COR-L47 (cell line): ENCODE results near the gene EPB41L3.
A peak's percentile ranks its signal among the peaks of the same experiment; 100 is the strongest.

Experiments
- DNase-seq: peaks from one replicate; lab custom pipeline; 2025; lab: John Stamatoyannopoulos, UW

The EPB41L3 gene

DNA sequence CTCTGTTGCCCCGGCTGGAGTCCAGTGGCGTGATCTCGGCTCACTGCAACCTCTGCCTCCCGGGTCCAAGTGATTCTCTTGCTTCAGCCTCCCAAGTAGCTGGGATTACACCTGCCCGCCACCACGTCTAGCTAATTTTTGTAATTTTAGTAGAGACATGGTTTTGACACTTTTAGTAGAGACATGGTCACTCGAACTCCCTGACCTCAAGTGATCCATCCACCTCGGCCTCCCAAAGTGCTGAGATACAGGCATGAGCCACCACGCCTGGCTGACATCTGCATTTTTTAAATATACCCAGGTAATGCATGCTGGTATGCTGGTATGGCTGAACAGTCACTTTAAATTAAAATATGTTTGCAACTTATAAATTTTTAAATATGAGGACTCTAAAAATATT, 91.9 kb downstream of the EPB41L3 start:
- no peak for DNase-seq

DNA sequence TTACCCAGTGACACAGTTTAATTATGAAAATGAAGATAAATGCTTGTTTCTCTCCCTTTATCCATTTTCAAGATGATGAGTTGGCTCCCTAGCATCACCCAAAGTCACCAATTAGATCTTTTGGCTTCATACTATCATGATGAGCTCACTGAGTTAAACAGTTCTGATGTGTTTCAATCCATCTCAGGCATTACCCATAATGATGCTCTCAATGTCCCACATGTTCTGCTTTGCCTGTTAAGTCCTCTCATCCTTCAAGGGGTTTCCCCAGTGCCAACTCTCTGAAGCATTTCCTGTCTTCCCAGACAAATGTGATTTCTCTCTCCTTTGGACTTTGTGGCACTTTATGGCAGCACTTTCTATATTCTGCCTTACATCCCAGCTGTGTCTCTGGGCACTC, 92.6 kb downstream of the EPB41L3 start:
- no peak for DNase-seq

DNA sequence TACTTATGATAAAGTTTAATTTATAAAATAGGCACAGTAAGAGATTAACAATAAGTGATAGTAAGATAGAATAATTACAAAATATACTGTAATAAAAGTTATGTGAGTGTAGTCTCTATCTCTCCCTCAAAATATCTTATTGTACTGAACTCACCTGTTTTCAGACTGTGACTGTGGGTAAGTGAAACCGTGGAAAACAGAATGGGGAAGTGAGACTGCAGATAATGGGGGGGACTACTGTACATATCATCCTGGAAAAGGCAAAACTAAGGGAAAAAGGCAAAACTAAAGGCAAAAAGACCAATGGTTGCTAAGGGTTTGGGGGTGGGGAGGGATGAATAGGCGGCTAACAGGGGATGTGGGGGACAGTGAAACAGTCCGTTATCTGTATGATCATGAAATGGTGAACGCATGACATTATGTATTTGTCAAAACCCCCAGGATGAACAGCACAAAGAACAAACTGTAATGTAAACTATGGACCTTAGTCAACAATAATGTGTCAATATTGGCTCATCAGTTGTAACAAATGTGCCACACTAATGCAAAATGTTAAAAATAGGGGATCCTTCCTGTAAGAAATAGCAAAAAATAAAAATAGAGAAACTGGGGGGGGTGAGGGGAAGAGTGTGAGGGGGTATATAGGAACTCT, 93.8 kb downstream of the EPB41L3 start:
- no peak for DNase-seq

DNA sequence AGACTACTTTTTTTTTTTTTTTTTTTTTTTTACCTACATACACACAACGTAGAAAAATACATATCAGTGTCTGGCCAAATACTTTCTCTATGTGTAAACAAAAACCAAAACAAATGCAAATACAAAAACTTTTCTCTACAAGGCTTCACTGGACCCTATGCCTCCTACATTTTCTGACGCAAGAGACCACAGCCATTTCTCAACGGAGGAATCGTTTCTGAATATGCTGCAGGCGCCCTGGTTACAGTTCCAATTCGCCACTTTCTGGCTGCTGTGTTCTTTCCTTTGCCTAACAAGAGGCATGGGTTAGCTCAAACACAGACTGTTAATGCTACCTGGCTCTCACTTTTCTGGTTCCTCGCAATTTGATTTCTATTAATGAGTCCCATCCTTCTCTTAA, 96.4 kb downstream of the EPB41L3 start:
- DNase-seq, result no peak

DNA sequence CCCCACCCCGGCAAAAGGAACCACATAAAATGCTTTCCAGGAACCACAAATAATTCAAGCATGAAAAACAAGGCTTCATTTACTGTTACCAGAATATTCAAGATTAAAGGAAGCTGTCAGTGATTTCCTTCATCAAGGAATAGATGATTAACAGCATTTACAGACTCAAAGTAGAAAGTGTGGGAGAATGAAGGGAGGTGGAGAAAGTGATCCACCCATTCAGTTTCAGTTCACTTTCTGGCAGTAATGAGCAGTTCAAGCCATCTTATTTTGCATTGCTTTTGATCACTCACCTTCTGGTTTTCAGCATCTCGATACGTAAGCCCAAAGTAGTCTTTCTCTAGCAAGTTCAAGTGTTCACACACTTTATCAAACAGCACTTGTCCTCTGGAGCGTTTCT, 99.0 kb downstream of the EPB41L3 start:
- no peak for DNase-seq

DNA sequence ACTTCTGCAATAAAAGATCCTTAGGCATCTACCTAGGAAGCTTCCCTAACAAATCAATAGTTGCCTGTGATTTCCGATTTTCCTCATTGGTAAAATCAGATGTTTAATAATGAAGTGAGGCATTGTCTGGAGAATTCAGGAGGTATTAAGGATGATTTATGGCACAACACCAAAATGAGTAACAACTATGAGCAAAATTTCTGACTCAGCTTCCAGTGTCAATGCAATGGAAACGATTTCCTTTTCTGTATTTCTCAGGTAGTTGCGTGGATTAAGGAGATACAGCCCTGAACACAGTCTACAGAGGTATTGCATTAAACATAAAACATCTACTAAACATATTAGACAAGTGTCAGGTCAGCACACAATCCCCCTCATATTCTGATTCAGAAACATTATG, 99.5 kb downstream of the EPB41L3 start:
- no peak for DNase-seq

DNA sequence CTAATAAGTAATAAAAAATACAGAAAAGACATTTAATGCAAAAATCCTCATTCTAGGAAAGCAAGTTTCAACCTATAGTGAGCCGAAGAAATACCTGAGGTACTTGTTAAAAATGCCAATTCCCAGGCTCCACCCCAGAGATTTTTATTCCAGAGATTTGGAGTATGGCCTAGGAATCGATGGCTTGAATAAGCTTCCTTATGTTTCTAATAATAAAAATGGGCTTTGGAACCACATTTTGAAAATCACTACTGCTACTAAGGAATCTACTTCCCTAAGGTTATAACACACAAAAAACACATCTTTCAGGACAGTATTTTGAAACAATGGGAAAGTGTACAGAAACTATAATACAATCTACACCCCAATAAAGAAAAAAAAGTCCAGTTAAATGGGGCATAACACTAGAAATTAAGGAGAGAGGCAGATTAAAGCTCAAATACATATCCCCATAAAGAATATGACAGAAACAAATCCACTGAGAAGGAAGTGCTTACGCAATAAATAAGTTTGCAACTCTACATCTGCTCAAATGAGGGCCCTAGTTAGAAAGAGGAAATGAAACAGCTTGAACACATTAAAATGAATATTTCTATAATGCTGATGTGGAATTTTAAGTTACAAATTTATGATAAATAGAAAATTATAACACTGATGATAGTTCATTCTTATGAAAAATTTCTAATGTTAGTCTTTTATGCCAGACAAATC, 103.7 kb downstream of the EPB41L3 start:
- DNase-seq, result no peak

DNA sequence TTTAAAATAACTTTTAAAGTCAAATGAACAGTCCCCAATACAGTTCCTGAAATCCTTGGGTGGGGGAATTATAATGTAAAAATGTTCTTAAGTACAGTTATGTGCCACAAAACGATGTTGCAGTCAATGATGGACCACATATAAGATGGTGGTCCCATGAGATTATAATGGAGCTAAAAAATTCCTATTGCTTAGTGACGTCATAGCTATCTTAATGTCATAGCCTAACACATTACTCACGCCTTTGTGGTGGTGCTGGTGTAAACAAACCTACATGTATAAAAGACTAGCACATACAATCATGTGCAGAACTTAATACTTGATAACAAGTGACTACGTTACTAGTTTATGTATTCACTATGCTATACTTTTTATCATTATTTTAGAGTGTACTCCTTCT, 109.4 kb downstream of the EPB41L3 start:
- no peak for DNase-seq

DNA sequence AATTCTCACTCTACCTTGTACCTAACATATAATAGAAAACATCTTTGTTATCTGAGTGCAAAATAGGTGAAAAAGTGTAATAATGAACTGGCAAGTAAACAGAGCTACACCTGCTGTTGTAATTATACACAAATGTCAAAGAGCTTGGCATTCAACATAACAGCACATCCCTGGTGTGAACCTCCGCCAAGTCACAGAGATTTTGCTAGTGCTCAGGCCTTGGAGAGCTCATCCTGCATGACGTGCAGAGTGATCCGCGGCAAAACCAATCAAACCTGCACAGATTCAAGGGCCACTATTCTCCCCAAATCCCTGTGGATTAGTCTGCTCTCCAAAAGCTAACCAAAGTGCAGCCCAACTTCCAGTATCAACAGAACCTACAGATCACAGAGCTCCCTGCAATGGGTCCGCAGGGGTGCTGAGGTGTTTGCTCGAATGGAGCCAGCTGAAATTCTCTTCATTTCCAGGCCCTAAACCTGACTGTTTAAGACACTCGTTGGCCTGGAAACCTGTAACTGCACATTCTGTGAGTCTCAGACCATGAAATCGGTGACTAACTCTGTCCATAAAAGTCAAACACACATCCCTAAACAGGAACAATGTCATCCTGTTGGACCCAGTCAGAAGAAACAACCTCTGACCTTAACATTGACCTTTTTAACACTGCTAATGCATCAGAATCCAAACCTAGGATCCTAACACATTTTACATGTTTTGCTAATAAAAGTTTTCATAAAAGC, 111.8 kb downstream of the EPB41L3 start:
- no peak for DNase-seq

DNA sequence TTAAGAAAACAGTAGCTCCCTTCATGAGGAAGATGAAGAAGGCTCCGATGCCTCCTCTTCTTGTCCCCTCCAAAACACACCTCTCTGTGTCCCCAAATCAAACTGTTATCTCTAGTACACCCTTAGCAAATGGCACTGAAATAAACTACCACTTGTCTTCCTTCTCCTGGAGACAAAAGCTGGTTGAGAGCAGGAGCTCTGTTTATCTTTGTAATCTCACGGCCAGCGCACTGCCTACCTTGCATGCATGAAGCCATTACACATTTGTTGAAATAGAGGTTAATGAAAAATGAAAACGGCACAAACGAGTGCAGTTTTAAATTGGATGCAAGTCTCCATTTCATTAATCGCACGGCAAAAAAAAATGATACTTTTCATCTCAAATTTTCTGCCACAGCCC, 113.7 kb downstream of the EPB41L3 start:
- no peak for DNase-seq

DNA sequence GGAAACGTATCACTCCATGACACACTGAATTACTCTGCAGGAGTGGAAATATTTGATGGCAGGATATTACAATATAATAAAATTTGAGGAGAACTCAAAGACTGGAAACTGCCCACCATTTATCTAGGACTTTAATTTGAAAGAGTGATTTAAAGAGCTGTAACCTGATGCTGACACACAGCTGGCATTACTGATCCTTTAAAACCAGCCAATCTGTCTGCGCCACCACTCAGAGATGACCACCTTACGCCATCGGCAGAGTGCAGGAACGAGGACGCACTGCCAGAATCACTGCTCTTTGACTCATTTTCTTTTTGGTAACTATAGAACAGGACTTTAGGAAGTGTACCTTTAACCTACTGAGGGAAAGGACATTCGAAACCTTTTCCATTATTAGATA, 114.1 kb downstream of the EPB41L3 start:
- no peak for DNase-seq

DNA sequence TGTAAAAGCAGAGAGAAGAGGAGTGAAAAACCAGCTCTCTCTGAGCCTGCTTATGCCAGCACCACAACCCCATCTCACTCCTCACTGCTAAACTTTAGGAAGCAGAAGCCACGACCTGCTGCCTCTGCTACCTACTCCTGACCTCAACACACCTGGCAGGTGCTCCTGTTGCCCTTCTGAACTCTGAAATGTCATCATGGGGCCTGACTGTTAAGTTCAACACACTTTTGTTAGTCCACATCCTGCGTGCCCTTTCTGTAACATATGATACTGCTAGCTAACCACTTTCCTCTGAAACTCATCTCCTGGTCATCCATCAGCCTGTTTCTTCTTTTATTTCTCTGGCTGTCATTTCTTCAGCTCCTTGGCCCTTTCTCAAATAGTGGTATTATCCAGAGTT, 118.1 kb downstream of the EPB41L3 start:
- DNase-seq, result no peak

DNA sequence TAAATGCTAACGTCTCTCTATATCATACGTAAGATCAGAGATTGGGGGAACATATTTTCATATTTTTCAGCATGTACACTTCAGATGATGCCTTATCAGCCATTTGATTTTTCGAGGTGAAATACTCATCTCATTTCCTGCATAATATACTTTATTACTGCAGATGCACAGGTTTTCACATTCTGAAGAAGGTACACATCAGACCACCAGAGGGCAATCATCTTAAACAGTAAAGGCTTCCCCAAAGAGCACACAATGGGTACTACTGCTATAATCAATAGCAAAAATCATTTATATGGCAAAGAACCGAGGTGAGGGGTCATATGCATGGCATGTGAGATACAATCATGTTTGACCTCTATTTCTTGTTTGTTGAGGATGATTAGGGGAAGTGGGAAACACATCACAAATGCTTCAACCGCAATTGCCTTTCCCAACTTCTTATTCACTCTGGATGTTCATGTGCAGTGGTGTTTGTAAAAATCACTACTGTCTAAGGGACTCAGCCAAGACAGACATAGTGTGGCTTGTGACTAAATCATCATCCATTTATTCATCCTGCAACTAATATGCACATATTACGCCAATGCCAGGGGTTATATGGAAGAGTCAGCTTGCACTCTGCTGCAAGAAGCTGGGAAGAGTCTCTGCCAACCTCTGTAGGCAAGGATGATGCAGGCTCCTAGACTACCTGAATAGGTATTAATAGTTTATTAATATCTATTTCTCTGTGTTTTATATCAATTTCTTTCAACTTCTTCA, 118.7 kb downstream of the EPB41L3 start:
- DNase-seq, result peak; percentile 66

DNA sequence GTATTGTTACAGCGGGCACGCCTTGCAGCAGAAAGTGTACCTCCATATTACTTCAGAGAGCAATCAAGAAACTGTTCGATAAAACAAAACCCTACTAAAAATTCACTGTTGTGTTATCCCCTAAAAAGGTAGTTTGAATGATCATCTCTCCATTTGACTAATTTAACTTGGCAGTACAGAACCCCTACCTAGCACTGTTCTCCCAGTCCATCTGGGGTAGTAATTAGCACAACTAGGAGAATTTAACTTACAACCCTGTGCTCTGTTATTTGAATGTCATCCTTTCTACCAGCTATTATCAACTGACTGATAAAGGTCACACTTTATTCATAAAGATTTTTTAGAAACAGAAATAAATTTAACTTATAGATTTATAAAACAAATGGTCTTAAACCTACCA, 121.2 kb downstream of the EPB41L3 start:
- no peak for DNase-seq

DNA sequence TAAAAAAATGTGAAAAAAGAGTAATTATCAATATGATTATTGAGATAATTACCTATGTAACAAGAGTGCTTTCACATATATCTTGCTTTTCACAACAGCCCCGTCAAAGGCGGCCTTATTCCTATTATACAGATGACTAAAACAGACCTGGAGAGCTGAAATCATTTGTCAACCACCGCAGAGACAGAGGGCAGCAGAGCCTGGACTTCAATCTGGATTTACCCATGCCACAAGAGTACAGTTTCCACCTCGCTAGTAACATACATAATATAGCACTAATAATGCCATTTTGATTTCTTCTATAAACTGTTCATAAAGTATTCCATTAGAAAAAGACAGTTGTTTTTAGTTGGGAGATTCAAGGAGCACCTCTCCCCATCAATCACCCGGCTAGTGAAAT, 121.8 kb downstream of the EPB41L3 start:
- DNase-seq, result no peak

DNA sequence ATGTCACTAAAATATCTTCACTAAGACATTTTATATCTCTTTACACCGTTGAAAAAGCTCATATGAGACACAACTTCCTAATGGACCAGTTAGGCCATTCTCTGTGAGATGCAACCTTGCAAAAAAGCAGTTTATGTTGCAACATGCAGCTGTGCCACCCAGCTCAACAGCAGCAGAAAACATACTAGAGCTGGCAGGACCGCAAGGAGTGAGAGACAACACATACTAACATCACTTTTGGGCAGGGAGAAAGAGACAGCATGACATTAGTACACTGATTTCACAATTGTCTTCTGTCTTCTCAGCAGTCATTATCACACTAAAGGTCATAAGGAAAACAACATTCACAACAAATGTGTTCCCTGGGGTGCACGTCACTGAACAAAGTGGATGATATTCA, 122.9 kb downstream of the EPB41L3 start:
- DNase-seq, result no peak

DNA sequence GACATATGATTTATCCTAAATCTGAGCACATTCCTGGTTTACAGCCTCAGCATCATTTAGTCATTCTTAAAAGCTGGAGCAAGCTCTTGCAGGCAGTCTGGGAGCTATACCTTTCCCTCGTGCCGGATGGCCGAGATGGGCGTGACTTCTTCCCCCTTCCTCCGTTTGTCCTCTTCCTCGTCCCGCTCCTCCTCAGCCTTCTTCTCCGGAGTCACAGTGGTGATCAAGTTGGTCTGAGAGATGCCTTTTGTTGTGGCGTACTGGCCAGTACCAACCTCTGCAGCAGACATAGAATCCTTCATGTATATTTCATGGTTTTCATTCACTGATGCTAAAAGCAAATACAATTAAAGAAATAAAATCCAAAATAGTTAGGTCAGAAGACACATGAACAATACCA, 124.2 kb downstream of the EPB41L3 start:
- DNase-seq, result no peak

DNA sequence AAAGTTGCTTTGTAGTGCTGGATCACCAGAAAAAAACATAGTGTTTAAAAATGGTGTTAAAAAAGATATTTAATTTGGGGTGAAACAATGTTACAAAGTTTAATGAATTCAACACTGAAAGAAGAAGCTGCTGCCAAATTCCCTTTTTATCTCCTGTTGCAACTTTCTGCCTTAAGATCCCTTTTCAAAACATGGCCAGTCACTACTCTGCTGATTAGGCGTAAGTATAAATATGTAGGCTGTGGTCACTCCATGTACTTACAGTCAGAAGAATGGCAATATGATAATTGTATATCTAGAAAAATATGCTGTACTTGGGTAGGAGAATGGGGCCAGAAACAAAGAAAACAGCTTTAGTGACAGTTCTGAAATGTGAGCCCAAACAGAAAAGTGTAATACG, 124.8 kb downstream of the EPB41L3 start:
- DNase-seq, result no peak

DNA sequence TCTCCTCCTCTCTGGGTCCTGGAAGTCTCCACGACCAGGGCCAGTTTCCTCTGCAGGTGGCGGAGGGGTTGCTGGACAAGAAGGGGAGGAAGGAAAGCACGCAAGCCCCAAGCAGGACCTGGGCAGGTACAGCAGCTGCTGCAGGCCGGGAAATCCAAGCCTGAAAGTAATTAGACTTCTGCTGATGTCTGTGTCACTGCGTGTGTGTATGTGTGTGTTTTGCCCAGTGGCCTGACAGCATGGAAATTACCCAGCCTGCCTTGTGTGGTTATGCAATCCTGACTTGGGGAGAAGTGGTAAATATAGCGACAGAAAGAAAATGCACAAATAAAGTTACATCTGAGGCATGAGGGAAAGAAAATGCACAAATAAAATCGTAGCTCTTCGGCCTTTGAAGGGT, 126.5 kb downstream of the EPB41L3 start:
- DNase-seq, result no peak

DNA sequence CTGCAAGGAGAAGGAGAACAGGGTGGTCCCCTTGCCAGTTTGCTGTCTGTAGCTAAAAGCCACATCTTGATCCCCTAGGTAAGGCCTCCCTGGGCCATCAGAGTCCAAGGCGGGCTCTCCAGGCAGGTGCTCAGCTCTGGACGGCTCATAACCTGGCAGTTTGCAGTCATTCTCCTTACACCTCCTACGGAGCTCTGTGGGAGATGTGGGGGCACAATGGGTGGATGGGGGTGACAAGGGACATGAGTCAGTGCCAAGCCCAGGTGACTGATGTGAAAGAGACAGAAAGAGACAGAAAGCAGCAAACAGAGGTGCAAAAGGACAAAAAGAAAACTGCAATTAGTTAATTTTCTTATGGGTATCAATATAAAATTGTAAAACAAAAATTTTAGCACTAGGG, 127.7 kb downstream of the EPB41L3 start:
- DNase-seq, result no peak

DNA sequence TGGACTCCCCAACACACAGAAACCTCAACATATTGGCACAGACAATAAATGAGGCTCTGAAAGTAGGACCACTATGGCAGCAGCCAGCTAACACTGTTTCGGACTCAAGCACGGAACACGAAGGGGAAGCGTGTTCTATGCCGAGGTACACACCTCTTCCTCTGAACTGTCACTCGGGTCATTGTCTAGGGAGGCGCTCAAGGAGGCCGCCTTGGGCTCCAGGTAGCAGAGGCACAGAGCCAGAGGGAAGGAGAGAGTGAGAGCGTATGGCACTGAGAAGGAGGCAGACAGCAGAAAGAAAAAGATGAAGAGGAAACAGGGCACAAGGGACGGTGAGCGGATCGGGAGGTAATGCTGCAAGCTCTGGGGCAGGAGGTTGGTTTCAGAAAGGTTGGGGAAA, 128.1 kb downstream of the EPB41L3 start:
- no peak for DNase-seq

DNA sequence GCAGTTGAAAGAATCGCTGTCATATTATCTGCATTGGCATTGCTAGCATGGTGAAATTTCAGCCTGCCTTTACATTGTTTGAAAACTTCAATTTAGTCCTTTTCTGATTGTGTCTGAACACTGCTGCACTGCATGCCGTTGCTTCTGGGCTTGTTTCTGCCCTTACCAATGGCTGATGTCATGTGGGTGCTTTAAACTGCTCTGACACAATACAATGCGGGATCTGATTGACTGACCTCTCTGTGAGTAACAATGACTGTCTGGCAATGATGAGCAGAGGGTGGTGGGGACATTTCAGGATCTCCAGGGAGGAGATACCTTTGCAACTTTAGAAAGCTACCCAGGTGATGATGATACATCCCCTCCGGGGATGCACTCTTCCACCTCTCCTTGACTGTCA, 128.8 kb downstream of the EPB41L3 start:
- no peak for DNase-seq

DNA sequence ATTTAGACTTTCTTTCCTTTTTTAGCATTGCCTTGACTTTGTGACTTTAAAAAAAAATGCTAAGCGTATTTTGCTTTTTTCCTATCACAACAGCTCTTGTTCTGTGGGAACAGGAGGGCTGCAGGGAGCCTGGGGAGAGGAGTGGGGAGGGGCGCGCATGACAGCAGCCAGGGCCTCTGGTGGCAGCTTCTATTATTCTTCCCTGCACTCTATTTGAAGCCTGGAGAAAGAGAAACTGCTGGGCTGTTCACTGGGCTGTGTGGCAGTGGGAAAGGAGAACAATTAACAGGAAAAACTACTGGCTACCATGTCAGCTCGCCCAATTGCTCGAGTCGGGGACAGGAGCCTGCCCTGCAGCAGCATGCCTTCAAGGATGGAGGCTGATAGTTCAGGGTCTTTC, 129.3 kb downstream of the EPB41L3 start:
- DNase-seq, result peak; percentile 2
